ENCODE results near the gene NBPF3.

DNA sequence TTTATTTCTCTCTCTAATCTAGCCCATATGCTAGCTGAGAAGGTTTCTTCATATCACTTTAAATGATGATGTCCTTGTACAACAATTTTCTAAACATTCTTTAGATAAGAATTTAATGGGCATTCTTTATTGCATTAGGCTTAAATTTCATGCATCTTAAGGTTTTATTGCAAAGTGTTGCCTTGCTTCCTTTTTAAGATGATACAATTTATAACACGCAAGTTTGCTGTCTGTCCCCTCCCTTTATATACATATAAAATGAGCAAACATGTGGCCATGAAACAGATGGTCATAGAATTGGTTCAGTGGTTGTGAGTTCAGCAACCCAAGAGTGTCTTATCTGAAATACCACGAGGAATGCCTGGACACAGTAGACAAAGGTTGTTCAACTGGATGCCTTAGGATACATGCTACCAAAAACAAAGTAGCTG lies 12.1 kb downstream of the NBPF3 start:
- TF ChIP-seq, protein P1, sequence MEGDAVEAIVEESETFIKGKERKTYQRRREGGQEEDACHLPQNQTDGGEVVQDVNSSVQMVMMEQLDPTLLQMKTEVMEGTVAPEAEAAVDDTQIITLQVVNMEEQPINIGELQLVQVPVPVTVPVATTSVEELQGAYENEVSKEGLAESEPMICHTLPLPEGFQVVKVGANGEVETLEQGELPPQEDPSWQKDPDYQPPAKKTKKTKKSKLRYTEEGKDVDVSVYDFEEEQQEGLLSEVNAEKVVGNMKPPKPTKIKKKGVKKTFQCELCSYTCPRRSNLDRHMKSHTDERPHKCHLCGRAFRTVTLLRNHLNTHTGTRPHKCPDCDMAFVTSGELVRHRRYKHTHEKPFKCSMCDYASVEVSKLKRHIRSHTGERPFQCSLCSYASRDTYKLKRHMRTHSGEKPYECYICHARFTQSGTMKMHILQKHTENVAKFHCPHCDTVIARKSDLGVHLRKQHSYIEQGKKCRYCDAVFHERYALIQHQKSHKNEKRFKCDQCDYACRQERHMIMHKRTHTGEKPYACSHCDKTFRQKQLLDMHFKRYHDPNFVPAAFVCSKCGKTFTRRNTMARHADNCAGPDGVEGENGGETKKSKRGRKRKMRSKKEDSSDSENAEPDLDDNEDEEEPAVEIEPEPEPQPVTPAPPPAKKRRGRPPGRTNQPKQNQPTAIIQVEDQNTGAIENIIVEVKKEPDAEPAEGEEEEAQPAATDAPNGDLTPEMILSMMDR (IDR thresholded peaks at IDR 0.05; ENCODE audit: borderline replicate concordance, extremely low read depth, low read length, poor library complexity, severe bottlenecking): no peak
- TF ChIP-seq EZH2 (IDR thresholded peaks at IDR 0.05; ENCODE audit: borderline replicate concordance, low read depth, low read length, severe bottlenecking): no peak
